PC-3 (cell line): Measurements from ENCODE around the gene CYB5D1.

Experiments
- EZH2phosphoT487 ChIP-seq: fragments of 300-600 bp; sonication (generic); IDR thresholded peaks from 2 replicates; pipeline ENCODE4 v1.6.1; 2018; ENCODE audit warnings: mild to moderate bottlenecking, antibody characterized with exemption, low read length, borderline replicate concordance
- TF ChIP-seq, protein P1 (sequence below): fragments of 300-600 bp; sonication (generic); conservative IDR thresholded peaks from 2 replicates; pipeline ENCODE4 v1.5.1; 2017; ENCODE audit warnings: antibody characterized with exemption, low read depth, mild to moderate bottlenecking, low read length

DNA sequence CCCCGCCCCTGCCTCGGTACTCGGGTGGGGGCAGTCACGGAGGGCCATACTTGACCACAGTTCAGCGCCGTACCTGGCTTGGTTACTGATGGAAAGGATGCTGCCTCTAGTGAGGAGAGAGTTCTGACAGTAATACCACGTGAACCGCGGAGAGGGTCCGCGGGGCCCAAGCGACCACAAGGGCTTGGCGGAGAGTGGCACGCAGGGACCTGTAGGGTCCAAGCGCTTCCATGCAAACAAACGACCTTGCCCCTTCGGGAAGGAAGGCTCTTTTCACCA, 14.6 kb upstream of the CYB5D1 start:
- TF ChIP-seq, protein P1, sequence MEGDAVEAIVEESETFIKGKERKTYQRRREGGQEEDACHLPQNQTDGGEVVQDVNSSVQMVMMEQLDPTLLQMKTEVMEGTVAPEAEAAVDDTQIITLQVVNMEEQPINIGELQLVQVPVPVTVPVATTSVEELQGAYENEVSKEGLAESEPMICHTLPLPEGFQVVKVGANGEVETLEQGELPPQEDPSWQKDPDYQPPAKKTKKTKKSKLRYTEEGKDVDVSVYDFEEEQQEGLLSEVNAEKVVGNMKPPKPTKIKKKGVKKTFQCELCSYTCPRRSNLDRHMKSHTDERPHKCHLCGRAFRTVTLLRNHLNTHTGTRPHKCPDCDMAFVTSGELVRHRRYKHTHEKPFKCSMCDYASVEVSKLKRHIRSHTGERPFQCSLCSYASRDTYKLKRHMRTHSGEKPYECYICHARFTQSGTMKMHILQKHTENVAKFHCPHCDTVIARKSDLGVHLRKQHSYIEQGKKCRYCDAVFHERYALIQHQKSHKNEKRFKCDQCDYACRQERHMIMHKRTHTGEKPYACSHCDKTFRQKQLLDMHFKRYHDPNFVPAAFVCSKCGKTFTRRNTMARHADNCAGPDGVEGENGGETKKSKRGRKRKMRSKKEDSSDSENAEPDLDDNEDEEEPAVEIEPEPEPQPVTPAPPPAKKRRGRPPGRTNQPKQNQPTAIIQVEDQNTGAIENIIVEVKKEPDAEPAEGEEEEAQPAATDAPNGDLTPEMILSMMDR, result no peak
- no peak for TF ChIP-seq EZH2phosphoT487
